ENCODE measurements around the gene YIF1B.

YIF1B gene

GRCh38 chr19:38270587-38271167, 45.1 kb downstream of the YIF1B start:
- no peak for TF ChIP-seq CTCF (IDR thresholded peaks at IDR 0.05; ENCODE audit: low read depth, low read length)
- no peak for DNase-seq (ENCODE audit: extremely low read depth, low read depth)

- TF ChIP-seq CTCF (IDR thresholded peaks at IDR 0.05; ENCODE audit: low read depth, low read length) = no peak
- no peak for DNase-seq (ENCODE audit: extremely low read depth, low read depth)
Measured at GRCh38 chr19:38268539-38268938, 47.2 kb downstream of the YIF1B start.

GRCh38 chr19:38267761-38268483, 47.8 kb downstream of the YIF1B start:
- no peak for TF ChIP-seq CTCF (IDR thresholded peaks at IDR 0.05; ENCODE audit: low read depth, low read length)

GRCh38 chr19:38266981-38267597, 48.7 kb downstream of the YIF1B start:
- DNase-seq (ENCODE audit: extremely low read depth, low read depth) = no peak
- no peak for TF ChIP-seq CTCF (IDR thresholded peaks at IDR 0.05; ENCODE audit: low read depth, low read length)

More at GRCh38 chr19:38267761-38268483, 47.8 kb downstream of the YIF1B start:
- no peak for DNase-seq (ENCODE audit: extremely low read depth, low read depth)

- DNase-seq (ENCODE audit: extremely low read depth, low read depth) = no peak
- no peak for TF ChIP-seq CTCF (IDR thresholded peaks at IDR 0.05; ENCODE audit: low read depth, low read length)
Measured at GRCh38 chr19:38265921-38266429, 49.8 kb downstream of the YIF1B start.

- DNase-seq (ENCODE audit: extremely low read depth, low read depth) = no peak
- TF ChIP-seq CTCF (IDR thresholded peaks at IDR 0.05; ENCODE audit: low read depth, low read length) = no peak
Measured at GRCh38 chr19:38265213-38265861, 50.4 kb downstream of the YIF1B start.
